Prostate gland (tissue), 2 donors: ENCODE data around the gene ATP6V0B.

Source experiments
- CTCF ChIP-seq, 4 experiments: fragments of 200-600 bp in 2 of 4; fragments of 450-650 bp in 2 of 4; sonication (generic) in 2 of 4; IDR thresholded peaks; 1 replicate in 3 of 4; 2 replicates in 1 of 4; pipeline ENCODE4 v1.5.1; 2016 to 2019; ENCODE audit warnings: antibody characterized with exemption in 4 of 4, mild to moderate bottlenecking in 2 of 4, moderate library complexity in 2 of 4
- POLR2A ChIP-seq: fragments of 450-650 bp; IDR thresholded peaks from one replicate; pipeline ENCODE4 v1.6.1; 2016; ENCODE audit warnings: antibody characterized with exemption, mild to moderate bottlenecking

- TF ChIP-seq CTCF (IDR thresholded peaks at IDR 0.05) (no peak), POLR2A (no peak)
These were observed 26.8 kb upstream of the ATP6V0B start for GRCh38 chr1:43947874-43948437.
